HCT116 (cell line): ENCODE measurements around the gene PADI2. TPM values are rescaled to one million over a fixed set of nuclear protein-coding genes. Genes with fewer than 3 reads are reported as not detected.

Experiments
- ATAC-seq: fragments of 200-7000 bp; cut with Tn5 transposase; 2 replicates; pipeline ENCODE4 v1.9.1; 2020; ENCODE audit warnings: mild to moderate bottlenecking, moderate library complexity
- BruUV-seq: library from RNA; stranded (reverse); fragments of 400-500 nt; replicated peaks from 2 replicates; lab custom pipeline; 2021; lab: Mats Ljungman, UMichigan
- CTCF ChIA-PET: fragments of 300-600 bp; sonication (Branson Sonifier 250); formaldehyde crosslinking; loops from one replicate; lab custom pipeline; 2021; ENCODE audit warnings: antibody characterized with exemption; lab: Charles Lee
- POLR2A ChIA-PET: fragments of 300-600, 350-600 bp; sonication (Branson Sonifier 250); formaldehyde crosslinking; loops from one replicate; lab custom pipeline; 2021; ENCODE audit warnings: antibody characterized with exemption; lab: Charles Lee
- RAD21 ChIA-PET, 2 experiments: fragments of 300-600 bp; sonication (Branson Sonifier 250); formaldehyde crosslinking; loops; one replicate each; lab custom pipeline; 2023; ENCODE audit warnings: low total read pairs in 2 of 2; ENCODE audit not compliant: uncharacterized antibody in 2 of 2, unreplicated experiment in 2 of 2, low non-redundant PET in 1 of 2; lab: Charles Lee
- DNase-seq: peaks from one replicate; pipeline ENCODE4 v3.0.0-alpha.2; 2010; ENCODE audit warnings: low read depth, low spot score
- H2AFZ ChIP-seq: fragments of 200-600 bp; shearing (Covaris generic), sonication (generic); 2 replicates; pipeline ENCODE4 v1.6.1; 2017; ENCODE audit warnings: low read depth, mixed run types, mixed read lengths, antibody characterized with exemption, low read length; ENCODE audit not compliant: poor library complexity, severe bottlenecking
- H3K27ac ChIP-seq: 2 replicates; pipeline ENCODE4 v1.5.1; 2012; ENCODE audit warnings: low read depth, low read length
- H3K27me3 ChIP-seq: fragments of 200-600 bp; sonication (generic); 2 replicates; pipeline ENCODE4 v1.6.1; 2016; ENCODE audit warnings: mixed run types, low read length, mixed read lengths; ENCODE audit not compliant: insufficient read depth
- H3K36me3 ChIP-seq, 2 experiments: fragments of 200-500 bp in 1 of 2; fragments of 200-600 bp in 1 of 2; sonication (Bioruptor generic) in 1 of 2; sonication (generic) in 1 of 2; 2 replicates each; pipeline versions ENCODE4 v1.5.1 to v1.6.1; 2014 to 2016; ENCODE audit warnings: low read length in 2 of 2, inconsistent platforms in 1 of 2, mixed read lengths in 1 of 2, mixed run types in 1 of 2; ENCODE audit not compliant: insufficient read depth in 2 of 2, control insufficient read depth in 1 of 2
- H3K4me1 ChIP-seq, 2 experiments: fragments of 200-600 bp in 1 of 2; sonication (generic) in 1 of 2; 2 replicates each; pipeline versions ENCODE4 v1.5.1 to v1.6.1; 2012 to 2017; ENCODE audit warnings: low read length in 2 of 2, inconsistent platforms in 1 of 2, mild to moderate bottlenecking in 1 of 2, mixed read lengths in 1 of 2, mixed run types in 1 of 2, moderate library complexity in 1 of 2; ENCODE audit not compliant: insufficient read depth in 2 of 2, control insufficient read depth in 1 of 2
- H3K4me2 ChIP-seq: fragments of 200-600 bp; sonication (generic); 2 replicates; pipeline ENCODE4 v1.6.1; 2017; ENCODE audit warnings: mixed run types, low read length, mixed read lengths
- H3K4me3 ChIP-seq, 2 experiments: fragments of 200-600 bp in 1 of 2; sonication (generic) in 1 of 2; replicated peaks in 1 of 2; 2 replicates each; pipeline ENCODE4 v1.5.1; 2011 to 2016; ENCODE audit warnings: low read length in 2 of 2, control low read depth in 1 of 2, low read depth in 1 of 2, mild to moderate bottlenecking in 1 of 2, mixed read lengths in 1 of 2, mixed run types in 1 of 2
- H3K79me2 ChIP-seq: fragments of 200-600 bp; sonication (generic); 2 replicates; pipeline ENCODE4 v1.6.1; 2017; ENCODE audit warnings: mild to moderate bottlenecking, mixed run types, low read length, moderate library complexity, mixed read lengths; ENCODE audit not compliant: insufficient read depth
- H3K9ac ChIP-seq: fragments of 200-600 bp; sonication (generic); 2 replicates; pipeline ENCODE4 v1.6.1; 2016; ENCODE audit warnings: low read length, mixed read lengths
- H3K9me2 ChIP-seq: fragments of 200-600 bp; sonication (generic), shearing (Covaris generic); 2 replicates; pipeline ENCODE4 v1.6.1; 2017; ENCODE audit warnings: mixed run types, mild to moderate bottlenecking, moderate library complexity; ENCODE audit not compliant: insufficient read depth
- H3K9me3 ChIP-seq, 2 experiments: fragments of 200-500 bp in 1 of 2; fragments of 200-600 bp in 1 of 2; sonication (Bioruptor generic) in 1 of 2; sonication (generic) in 1 of 2; 2 replicates each; pipeline ENCODE4 v1.6.1; 2014 to 2017; ENCODE audit warnings: low read length in 2 of 2, mixed read lengths in 2 of 2, inconsistent platforms in 1 of 2, low read depth in 1 of 2, mild to moderate bottlenecking in 1 of 2, mixed run types in 1 of 2, moderate library complexity in 1 of 2; ENCODE audit not compliant: control insufficient read depth in 1 of 2, insufficient read depth in 1 of 2
- H4K20me1 ChIP-seq: fragments of 200-600 bp; sonication (generic), shearing (Covaris generic); 2 replicates; pipeline ENCODE4 v1.6.1; 2017; ENCODE audit warnings: mixed run types, mild to moderate bottlenecking, moderate library complexity; ENCODE audit not compliant: insufficient read depth
- ATF3 ChIP-seq: IDR thresholded peaks from 2 replicates; pipeline ENCODE4 v1.6.1; 2012
- CBX3 ChIP-seq: IDR thresholded peaks from 2 replicates; pipeline ENCODE4 v1.6.1; 2012; ENCODE audit warnings: low read depth
- CTCF ChIP-seq, 3 experiments: fragments of 200-600 bp in 1 of 3; sonication (generic) in 1 of 3; IDR thresholded peaks in 2 of 3; conservative IDR thresholded peaks in 1 of 3; 2 replicates each; pipeline ENCODE4 v1.5.1; 2012 to 2017; ENCODE audit warnings: low read depth in 2 of 3, low read length in 2 of 3, antibody characterized with exemption in 1 of 3, borderline replicate concordance in 1 of 3, control low read depth in 1 of 3, mild to moderate bottlenecking in 1 of 3, mixed read lengths in 1 of 3, mixed run types in 1 of 3, moderate library complexity in 1 of 3; ENCODE audit not compliant: insufficient read depth in 1 of 3
- EGR1 ChIP-seq: IDR thresholded peaks from 2 replicates; pipeline ENCODE4 v1.6.1; 2012; ENCODE audit warnings: low read depth
- ELF1 ChIP-seq: IDR thresholded peaks from 2 replicates; pipeline ENCODE4 v1.6.1; 2012; ENCODE audit warnings: low read depth, borderline replicate concordance
- EZH2 ChIP-seq: fragments of 200-600 bp; sonication (generic); IDR thresholded peaks from 2 replicates; pipeline ENCODE4 v1.6.1; 2017; ENCODE audit warnings: antibody characterized with exemption, mixed run types
- EZH2phosphoT487 ChIP-seq: fragments of 200-600 bp; IDR thresholded peaks from 2 replicates; pipeline ENCODE4 v1.6.1; 2018; ENCODE audit warnings: antibody characterized with exemption, borderline replicate concordance
- FOSL1 ChIP-seq: IDR thresholded peaks from 2 replicates; pipeline ENCODE4 v1.6.1; 2012; ENCODE audit warnings: low read depth
- JUND ChIP-seq: IDR thresholded peaks from 2 replicates; pipeline ENCODE4 v1.6.1; 2012
- POLR2AphosphoS5 ChIP-seq: IDR thresholded peaks from 2 replicates; pipeline ENCODE4 v1.6.1; 2011; ENCODE audit warnings: mild to moderate bottlenecking, low read depth, low read length, moderate library complexity
- RAD21 ChIP-seq: IDR thresholded peaks from 2 replicates; pipeline ENCODE4 v1.6.1; 2012; ENCODE audit warnings: low read depth, mild to moderate bottlenecking
- REST ChIP-seq: IDR thresholded peaks from 2 replicates; pipeline ENCODE4 v1.6.1; 2012; ENCODE audit warnings: low read depth
- SIN3A ChIP-seq: IDR thresholded peaks from 2 replicates; pipeline ENCODE4 v1.6.1; 2012; ENCODE audit warnings: low read depth
- SRF ChIP-seq: IDR thresholded peaks from 2 replicates; pipeline ENCODE4 v1.6.1; 2012; ENCODE audit warnings: low read depth
- ZBTB33 ChIP-seq: IDR thresholded peaks from 2 replicates; pipeline ENCODE4 v1.6.1; 2011; ENCODE audit warnings: mild to moderate bottlenecking, low read length, moderate library complexity; ENCODE audit not compliant: insufficient replicate concordance; ENCODE audit errors: extremely low read depth
- intact Hi-C: fragments of 100-400 bp; cut with micrococcal nuclease; formaldehyde crosslinking; loops from 2 replicates; pipeline ENCODE4 v1.10.0; 2022
- total RNA-seq: library from RNA; stranded (reverse); gene quantifications from one replicate; pipeline ENCODE4 v1.2.1, GENCODE V29; 2021; ENCODE audit not compliant: unreplicated experiment

The PADI2 gene
- total RNA-seq, 1 experiment from 2014 or later = 2.7 TPM

- Histone ChIP-seq H3K9me3 (no peaks in the 10 kb centered on the region), H3K36me3 (peaks cover 34 to 40% of the 10 kb centered on the region in 2 experiments; a peak in 3 of 4 replicates), H3K27me3 (no peaks in the 10 kb centered on the region), H3K4me2 (no peak overlapping the region), H3K9me2 (no peaks in the 10 kb centered on the region), H3K9ac (no peak overlapping the region), H3K4me1 (no peaks in the 10 kb centered on the region), H3K4me3 (no peak overlapping the region), H2AFZ (no peak overlapping the region), H3K27ac (no peak overlapping the region), H3K79me2 (peaks cover 48% of the 10 kb centered on the region), H4K20me1 (no peaks in the 10 kb centered on the region)
- intact Hi-C loops = no loop called here
- RAD21 ChIA-PET = no interaction called here
- DNase-seq (no peak), ATAC-seq (no peak)
- CTCF ChIA-PET = no interaction called here
- no peak for TF ChIP-seq SRF
- TF ChIP-seq SIN3A = no peak
- no peak for TF ChIP-seq ATF3
- no peak for TF ChIP-seq CBX3
- TF ChIP-seq ELF1 = no peak
- no peak for TF ChIP-seq ZBTB33
- TF ChIP-seq JUND = no peak
- no peak for TF ChIP-seq POLR2AphosphoS5
- TF ChIP-seq FOSL1 = no peak
- no peak for TF ChIP-seq EZH2
- no peak for TF ChIP-seq RAD21
- TF ChIP-seq REST = no peak
- TF ChIP-seq CTCF (IDR thresholded peaks at IDR 0.05 in 2 of 3, conservative IDR thresholded peaks at IDR 0.05 in 1 of 3; ENCODE audit: borderline replicate concordance in 1 of 3, insufficient read depth in 1 of 3, low read depth in 2 of 3, low read length in 2 of 3) = no peak
- TF ChIP-seq EZH2phosphoT487 = no peak
- no peak for TF ChIP-seq EGR1
- POLR2A ChIA-PET = no interaction called here
- no TSS peak for BruUV-seq
Observed at GRCh38 chr1:17040135-17040534, 79.1 kb downstream of the PADI2 start.
